HEK293 (cell line): ENCODE data around the gene BTRC.

Experiments used
- GFI1B ChIP-seq: fragments of 450-650 bp; formaldehyde crosslinking; IDR thresholded peaks from 2 replicates; pipeline ENCODE4 v1.5.1; 2016; ENCODE audit warnings: missing biosample characterization, missing genetic modification characterization
- PRDM2 ChIP-seq: fragments of 450-650 bp; formaldehyde crosslinking; IDR thresholded peaks from 2 replicates; pipeline ENCODE4 v1.5.1; 2016; ENCODE audit warnings: missing biosample characterization, missing genetic modification characterization, borderline replicate concordance
- SALL2 ChIP-seq: fragments of 450-650 bp; formaldehyde crosslinking; IDR thresholded peaks from 2 replicates; pipeline ENCODE4 v1.5.0; 2017; ENCODE audit warnings: missing biosample characterization, mild to moderate bottlenecking, missing genetic modification characterization, borderline replicate concordance
- ZBTB17 ChIP-seq: fragments of 450-650 bp; formaldehyde crosslinking; IDR thresholded peaks from 2 replicates; pipeline ENCODE4 v1.5.1; 2016; ENCODE audit warnings: missing biosample characterization, missing genetic modification characterization
- ZEB2 ChIP-seq: fragments of 450-650 bp; formaldehyde crosslinking; IDR thresholded peaks from 2 replicates; pipeline ENCODE4 v1.5.1; 2016; ENCODE audit warnings: missing biosample characterization, missing genetic modification characterization
- ZFP37 ChIP-seq: fragments of 450-650 bp; formaldehyde crosslinking; IDR thresholded peaks from 2 replicates; pipeline ENCODE4 v1.5.1; 2016; ENCODE audit warnings: missing biosample characterization, missing genetic modification characterization
- ZNF26 ChIP-seq: fragments of 450-650 bp; formaldehyde crosslinking; IDR thresholded peaks from 2 replicates; pipeline ENCODE4 v1.5.1; 2016; ENCODE audit warnings: missing biosample characterization, missing genetic modification characterization
- ZNF274 ChIP-seq, 2 experiments: fragments of 200-500 bp in 1 of 2; fragments of 450-650 bp in 1 of 2; sonication (Bioruptor generic) in 1 of 2; formaldehyde crosslinking in 1 of 2; IDR thresholded peaks; 2 replicates each; pipeline versions ENCODE4 v1.5.1 to v1.6.1; 2014 to 2016; ENCODE audit warnings: borderline replicate concordance in 1 of 2, inconsistent platforms in 1 of 2, low read length in 1 of 2, missing biosample characterization in 1 of 2, missing genetic modification characterization in 1 of 2
- ZNF335 ChIP-seq: fragments of 450-650 bp; formaldehyde crosslinking; conservative IDR thresholded peaks from 2 replicates; pipeline ENCODE4 v1.5.1; 2016; ENCODE audit warnings: missing biosample characterization, missing genetic modification characterization
- ZNF37A ChIP-seq: fragments of 450-650 bp; IDR thresholded peaks from 2 replicates; pipeline ENCODE4 v1.5.1; 2018; ENCODE audit warnings: missing biosample characterization, missing genetic modification characterization
- ZNF398 ChIP-seq: fragments of 450-650 bp; formaldehyde crosslinking; IDR thresholded peaks from 2 replicates; pipeline ENCODE4 v1.5.1; 2017; ENCODE audit warnings: missing biosample characterization, missing genetic modification characterization
- ZNF416 ChIP-seq: fragments of 450-650 bp; formaldehyde crosslinking; IDR thresholded peaks from 2 replicates; pipeline ENCODE4 v1.5.1; 2016; ENCODE audit warnings: missing biosample characterization, missing genetic modification characterization
- ZNF48 ChIP-seq: fragments of 450-650 bp; formaldehyde crosslinking; IDR thresholded peaks from 2 replicates; pipeline ENCODE4 v1.5.1; 2016; ENCODE audit warnings: missing biosample characterization, missing genetic modification characterization
- ZNF488 ChIP-seq: fragments of 450-650 bp; formaldehyde crosslinking; IDR thresholded peaks from 2 replicates; pipeline ENCODE4 v1.5.1; 2016; ENCODE audit warnings: missing biosample characterization, missing genetic modification characterization
- ZNF501 ChIP-seq: fragments of 450-650 bp; formaldehyde crosslinking; IDR thresholded peaks from 2 replicates; pipeline ENCODE4 v1.5.1; 2016; ENCODE audit warnings: missing biosample characterization, missing genetic modification characterization
- ZNF530 ChIP-seq: fragments of 450-650 bp; formaldehyde crosslinking; IDR thresholded peaks from 2 replicates; pipeline ENCODE4 v1.5.1; 2016; ENCODE audit warnings: low read depth, missing biosample characterization, missing genetic modification characterization
- ZNF645 ChIP-seq: fragments of 450-650 bp; formaldehyde crosslinking; IDR thresholded peaks from 2 replicates; pipeline ENCODE4; 2016; ENCODE audit warnings: missing biosample characterization, missing genetic modification characterization
- ZNF654 ChIP-seq: fragments of 450-650 bp; formaldehyde crosslinking; IDR thresholded peaks from 2 replicates; pipeline ENCODE4 v1.5.1; 2016; ENCODE audit warnings: low read depth, missing biosample characterization, missing genetic modification characterization
- ZNF707 ChIP-seq: fragments of 450-650 bp; formaldehyde crosslinking; IDR thresholded peaks from 2 replicates; pipeline ENCODE4 v1.5.1; 2016; ENCODE audit warnings: missing biosample characterization, missing genetic modification characterization
- ZNF776 ChIP-seq: fragments of 450-650 bp; formaldehyde crosslinking; IDR thresholded peaks from 2 replicates; pipeline ENCODE4 v1.5.0; 2017; ENCODE audit warnings: missing biosample characterization, missing genetic modification characterization, borderline replicate concordance
- ZSCAN30 ChIP-seq: fragments of 450-650 bp; IDR thresholded peaks from 2 replicates; pipeline ENCODE4 v1.5.1; 2018; ENCODE audit warnings: missing biosample characterization, mild to moderate bottlenecking, missing genetic modification characterization, moderate library complexity
- ZSCAN5A ChIP-seq: fragments of 450-650 bp; formaldehyde crosslinking; IDR thresholded peaks from 2 replicates; pipeline ENCODE4 v1.5.1; 2016; ENCODE audit warnings: missing biosample characterization, missing genetic modification characterization

Gene BTRC

GRCh38 chr10:101485681-101486554, 132.0 kb downstream of the BTRC start (continued):
- TF ChIP-seq ZSCAN30 (tag by site-specific recombination) (no peak; the same call in none of the 2 replicates), ZFP37 (tag by site-specific recombination) (no peak), ZNF398 (tag by site-specific recombination) (0 out of 2 replicates have a peak, but pooled peaks have one; percentile 13), ZNF37A (tag by site-specific recombination) (no peak), SALL2 (tag by site-specific recombination) (no peak), GFI1B (tag by site-specific recombination) (no peak), ZNF488 (tag by site-specific recombination) (peak; percentile 95), ZNF645 (tag by site-specific recombination) (no peak), ZNF707 (no peak), ZNF530 (peak; percentile 32; the same call in 1 of the 2 replicates), ZNF335 (tag by site-specific recombination) (peak; percentile 80), ZNF48 (no peak), ZEB2 (tag by site-specific recombination) (peak; percentile 92), ZBTB17 (peak; percentile 98), ZNF501 (tag by site-specific recombination) (peak; percentile 72; the same call in 1 of the 2 replicates), ZNF26 (tag by site-specific recombination) (no peak), ZNF654 (tag by site-specific recombination) (no peak), ZNF776 (no peak), PRDM2 (tag by site-specific recombination) (no peak), ZSCAN5A (tag by site-specific recombination) (no peak), ZNF274 (IDR thresholded peaks at IDR 0.05; ENCODE audit: low read length) (no peak), ZNF274 (tag by site-specific recombination; IDR thresholded peaks at IDR 0.05; ENCODE audit: borderline replicate concordance) (no peak), ZNF416 (tag by site-specific recombination) (no peak)
